Colon (tissue), 2 donors: ENCODE measurements around the gene BICD1.
"Not testable (repeated sequence)": the region's sequence is repeated elsewhere in the genome, so short reads cannot be mapped to it uniquely, and the experiment has no call there.

ENCODE experiments used
- FAIRE-seq: peaks from 2 replicates; lab custom pipeline; 2012; peaks lifted over from hg19 to GRCh38; lab: Jason Lieb, UNC
- donor health status: control.
- donor health status: control.

BICD1 gene

DNA sequence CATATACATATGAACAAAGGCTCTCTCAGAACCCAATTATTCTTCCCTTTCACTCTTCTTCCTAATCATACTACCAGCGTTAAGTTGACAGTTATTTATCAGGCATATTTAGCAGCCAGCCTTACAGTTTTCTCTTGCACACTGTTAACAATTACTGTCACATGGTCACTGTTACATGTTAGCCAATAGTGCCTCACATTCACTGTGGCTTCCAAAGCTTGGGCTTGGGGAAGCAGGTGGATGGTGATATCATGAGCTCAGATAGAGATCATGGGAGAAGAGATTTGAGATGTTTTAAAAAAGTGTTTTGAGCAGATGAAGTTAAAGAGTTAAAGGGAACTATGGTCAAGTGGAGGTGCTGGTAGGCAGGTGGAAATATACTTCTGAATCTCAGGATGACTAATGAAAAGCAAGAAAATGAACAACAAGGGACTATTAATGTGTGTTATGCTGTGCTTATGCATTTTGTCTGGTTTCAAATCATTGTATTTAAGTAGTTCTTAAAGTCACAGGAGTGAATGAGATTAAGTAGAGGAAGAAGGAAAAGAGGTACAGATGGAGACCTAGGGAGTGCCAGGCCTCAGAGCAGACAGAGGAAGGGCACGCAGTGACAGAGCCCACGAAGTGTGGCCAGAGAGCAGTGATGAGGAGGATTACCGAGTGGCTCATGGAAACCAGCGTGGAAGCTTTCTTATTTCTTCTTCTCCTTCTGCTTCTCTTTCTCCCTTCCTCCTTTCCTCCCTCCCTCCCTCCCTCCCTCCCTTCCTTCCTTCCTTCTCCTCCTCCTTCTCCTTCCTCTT lies 39.6 kb downstream of the BICD1 start:
- no peak for FAIRE-seq

DNA sequence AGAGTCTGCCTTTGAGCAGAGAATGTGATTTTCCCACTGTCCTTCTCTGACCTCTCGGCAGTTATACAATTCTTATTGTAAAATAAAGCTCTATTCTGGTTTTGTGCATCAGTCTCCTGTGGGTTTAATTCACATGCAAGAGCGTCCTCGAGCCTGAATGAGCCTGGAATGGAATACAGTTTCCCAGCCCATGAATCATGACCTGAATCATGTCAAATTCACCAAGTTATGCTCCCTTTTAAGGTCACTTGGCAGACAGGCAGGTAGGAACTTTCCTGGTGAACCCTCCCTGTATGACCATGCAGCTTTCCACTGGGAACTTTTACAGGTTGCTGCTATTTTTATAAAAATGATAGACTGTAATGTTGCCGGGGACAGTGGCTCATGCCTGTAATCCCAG lies 41.7 kb downstream of the BICD1 start:
- no peak for FAIRE-seq

DNA sequence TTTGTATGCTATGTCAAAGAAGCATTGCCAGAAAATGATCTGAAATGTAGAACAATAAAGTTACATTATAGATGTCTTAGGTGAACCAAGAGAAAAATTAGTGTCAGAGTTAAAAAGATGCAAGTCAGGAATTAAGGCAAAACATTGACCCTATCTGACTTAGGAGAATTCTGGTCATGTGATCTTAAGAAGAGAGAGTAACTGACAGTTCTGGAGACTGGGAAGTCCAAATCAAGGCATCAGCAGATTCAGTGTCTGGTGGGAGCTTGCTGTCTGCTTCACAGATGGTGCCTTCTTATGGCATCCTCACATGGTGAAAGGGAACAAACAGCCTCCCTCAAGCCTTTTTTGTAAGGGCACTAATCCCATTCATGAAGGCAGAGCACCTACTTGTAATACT lies 42.8 kb downstream of the BICD1 start:
- no peak for FAIRE-seq

DNA sequence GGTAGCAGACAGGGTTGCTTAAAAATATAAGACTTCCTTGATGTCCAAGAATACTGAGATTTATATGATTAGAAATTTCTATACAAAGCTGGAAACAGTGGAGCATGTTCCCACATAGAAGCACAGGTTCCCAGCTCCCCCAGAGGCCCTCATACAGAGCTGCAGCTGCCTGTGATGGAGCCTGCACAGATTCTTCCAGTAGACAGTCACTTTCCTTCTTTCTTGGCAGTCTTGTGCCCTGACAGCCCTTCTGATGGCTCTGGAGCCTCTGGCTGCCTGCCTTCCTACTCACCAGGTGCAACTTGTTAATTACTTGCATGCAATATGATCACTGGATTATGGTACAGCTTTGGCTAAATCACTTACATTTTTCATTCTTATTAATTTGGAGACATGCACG lies 44.4 kb downstream of the BICD1 start:
- no peak for FAIRE-seq

DNA sequence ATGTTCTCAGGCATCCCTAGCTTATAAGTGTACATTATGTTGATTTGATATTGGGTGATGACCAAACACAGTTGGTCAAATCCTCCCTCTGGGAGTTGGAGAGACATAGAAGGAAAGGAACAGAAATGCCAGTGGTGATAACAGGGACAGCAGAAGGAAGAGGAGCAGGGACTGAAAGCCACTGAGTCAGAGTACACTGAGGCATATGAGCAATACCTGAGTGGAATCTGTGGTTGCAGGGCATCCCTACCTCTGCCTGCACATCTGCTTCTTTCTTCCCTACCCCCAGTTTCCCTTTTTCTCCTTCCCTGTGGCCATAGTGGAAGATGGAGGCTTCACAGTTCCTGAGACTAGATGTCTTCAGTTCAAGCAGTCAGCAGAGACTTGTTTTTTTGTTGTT lies 44.9 kb downstream of the BICD1 start:
- FAIRE-seq = no peak

DNA sequence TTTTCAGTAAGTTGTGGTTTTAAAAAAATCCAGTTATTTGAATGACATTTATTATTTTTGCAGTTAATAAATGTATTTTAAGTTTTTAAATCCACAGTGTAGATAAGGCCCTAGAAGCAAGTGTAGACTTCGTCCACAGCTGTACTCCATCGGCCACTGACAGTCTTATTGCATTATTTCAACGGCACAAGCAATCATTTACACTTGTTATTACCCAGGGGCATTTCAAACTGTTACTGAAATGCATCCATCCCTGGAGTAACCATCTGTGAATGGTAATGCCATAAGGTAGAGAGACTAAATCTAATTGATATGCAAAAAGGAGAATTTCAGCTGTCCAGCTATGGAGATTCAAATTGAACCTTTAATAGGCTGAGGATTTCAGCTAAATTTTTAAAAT lies 48.4 kb downstream of the BICD1 start:
- no peak for FAIRE-seq

DNA sequence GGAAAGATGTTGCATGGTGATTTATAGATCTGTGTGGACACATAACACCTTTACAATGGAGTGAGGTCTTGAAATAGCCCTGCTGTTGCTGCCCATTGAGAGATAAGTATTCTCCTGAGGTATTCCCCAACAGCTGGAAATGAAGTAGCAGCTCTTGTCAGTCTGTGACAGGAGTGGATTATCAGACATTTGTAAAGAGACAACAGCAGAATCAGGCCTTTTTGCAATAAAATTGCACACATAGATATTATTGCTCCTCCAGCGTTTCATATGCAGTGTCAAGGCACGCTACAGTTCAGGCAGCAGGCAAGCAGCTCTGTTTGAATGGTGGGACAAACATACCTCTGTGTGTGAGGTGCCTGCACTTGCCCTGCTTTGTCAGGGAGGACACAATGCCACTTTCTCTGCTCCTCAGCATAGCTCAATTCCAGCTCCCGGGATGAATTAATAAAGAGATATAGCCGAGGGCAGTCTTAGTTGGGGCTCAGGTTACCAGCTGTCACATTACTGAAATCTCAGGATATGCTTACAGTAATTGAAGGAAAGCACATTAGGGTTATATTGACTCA lies 49.4 kb downstream of the BICD1 start:
- no peak for FAIRE-seq

DNA sequence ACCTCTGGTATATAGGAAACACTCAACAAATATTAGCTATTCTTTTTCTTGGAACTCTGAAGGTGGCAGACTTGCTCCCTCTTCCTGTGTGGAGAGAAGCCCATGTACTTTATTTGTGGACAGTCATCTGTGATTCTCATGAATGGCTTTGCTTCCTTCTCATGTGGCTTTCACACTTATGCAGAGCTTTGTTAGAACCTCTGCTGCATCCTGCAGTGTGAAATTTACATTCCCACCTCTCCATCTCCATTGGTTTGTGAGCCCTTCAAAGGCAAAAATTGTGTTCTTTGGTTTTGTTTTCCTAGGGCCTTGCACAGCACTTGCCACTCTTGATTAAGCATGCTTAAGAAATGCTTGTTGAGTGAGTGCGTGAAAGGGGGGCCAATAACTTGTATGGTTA lies 51.9 kb downstream of the BICD1 start:
- no peak for FAIRE-seq

DNA sequence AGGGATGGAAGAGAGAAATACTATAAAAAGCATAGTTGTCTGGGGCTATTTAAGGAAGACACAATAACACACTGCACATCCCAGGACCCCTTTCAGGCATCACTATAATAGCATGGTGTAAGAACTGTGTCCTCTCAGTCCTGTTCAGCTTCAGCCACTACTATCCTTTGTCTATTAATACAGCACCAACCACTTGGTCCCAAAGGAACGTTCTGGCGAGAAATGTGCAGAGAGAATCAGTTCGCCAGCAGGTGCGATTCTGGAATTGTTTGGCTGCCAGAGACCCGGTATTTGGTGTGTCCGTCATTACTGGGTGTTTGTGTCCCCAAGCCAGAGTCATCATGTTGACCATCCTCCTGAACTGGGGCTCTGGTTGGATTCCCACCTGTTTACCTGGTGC lies 52.7 kb downstream of the BICD1 start:
- FAIRE-seq = no peak

DNA sequence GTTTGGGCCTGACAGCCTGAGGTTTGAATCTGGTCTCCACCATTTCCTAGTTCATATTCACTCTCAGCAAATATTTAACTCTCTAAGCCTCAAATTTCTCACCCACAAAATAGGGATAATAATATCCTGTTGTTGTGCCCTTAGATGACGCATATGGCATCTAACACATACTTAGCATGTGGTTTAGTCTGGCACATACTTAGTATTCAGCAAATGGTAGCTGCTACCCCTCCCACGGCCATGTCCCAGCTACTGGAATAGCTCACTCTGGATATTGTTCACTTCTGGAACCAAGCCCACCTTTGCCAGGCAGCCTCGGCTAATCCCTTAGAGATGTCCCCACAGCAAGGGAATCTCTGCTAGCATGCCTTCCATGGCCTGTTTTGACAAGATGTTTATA lies 53.3 kb downstream of the BICD1 start:
- FAIRE-seq = no peak

DNA sequence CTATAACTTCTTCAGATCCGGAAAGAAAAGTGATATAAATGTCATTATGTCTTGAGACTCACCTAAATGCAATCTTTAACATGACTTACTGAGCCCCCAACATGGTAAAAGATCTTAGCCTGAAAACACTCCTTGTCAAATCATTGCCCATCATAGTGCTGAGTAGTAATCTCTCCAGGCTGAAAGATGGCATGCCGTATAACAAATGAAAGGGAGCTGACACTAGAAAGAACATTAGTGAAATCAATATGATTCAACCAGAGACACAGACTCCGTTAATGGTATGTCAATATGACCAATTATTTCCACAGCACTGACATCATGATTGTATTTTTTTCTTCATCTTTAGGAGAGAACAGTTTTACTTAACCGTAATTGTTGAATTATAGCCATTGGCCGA lies 54.4 kb downstream of the BICD1 start:
- no peak for FAIRE-seq

DNA sequence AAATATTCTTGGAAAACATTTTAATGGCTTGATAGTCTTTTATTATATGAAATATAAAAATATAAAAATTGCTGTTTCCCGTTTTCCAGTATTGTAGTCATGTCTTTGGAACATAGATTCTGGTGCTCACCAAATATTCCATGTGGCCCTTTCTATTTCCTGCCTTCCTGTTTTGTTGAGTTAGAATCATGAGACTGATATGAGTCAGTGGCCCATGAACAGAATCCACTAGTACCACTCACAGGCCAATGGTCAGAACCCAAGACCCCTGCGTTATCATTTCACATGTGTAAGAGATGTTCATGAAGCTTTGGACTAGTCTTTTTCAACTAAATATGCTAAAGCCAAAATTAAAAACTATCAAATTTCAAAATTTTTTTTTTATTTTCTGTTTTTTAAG lies 56.9 kb downstream of the BICD1 start:
- FAIRE-seq = no peak

DNA sequence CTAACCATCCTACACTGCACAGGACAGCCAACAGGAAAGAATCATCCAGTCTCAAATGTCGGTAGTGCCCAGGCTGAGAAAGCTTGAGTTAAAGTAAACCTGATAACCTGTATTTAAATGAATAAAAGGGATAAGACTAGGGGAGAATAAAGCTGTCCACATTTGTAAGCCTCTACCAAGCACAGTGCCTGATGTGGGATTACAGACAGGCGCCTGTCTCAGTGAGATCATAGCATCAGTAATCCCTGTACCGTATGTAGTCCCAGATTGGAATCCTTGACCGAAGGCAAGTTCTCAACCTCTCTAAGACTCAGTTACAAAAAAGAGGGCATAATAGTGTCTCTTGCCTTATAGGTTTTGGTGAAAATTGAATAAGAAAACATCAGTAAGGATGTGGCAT lies 59.9 kb downstream of the BICD1 start:
- no peak for FAIRE-seq

DNA sequence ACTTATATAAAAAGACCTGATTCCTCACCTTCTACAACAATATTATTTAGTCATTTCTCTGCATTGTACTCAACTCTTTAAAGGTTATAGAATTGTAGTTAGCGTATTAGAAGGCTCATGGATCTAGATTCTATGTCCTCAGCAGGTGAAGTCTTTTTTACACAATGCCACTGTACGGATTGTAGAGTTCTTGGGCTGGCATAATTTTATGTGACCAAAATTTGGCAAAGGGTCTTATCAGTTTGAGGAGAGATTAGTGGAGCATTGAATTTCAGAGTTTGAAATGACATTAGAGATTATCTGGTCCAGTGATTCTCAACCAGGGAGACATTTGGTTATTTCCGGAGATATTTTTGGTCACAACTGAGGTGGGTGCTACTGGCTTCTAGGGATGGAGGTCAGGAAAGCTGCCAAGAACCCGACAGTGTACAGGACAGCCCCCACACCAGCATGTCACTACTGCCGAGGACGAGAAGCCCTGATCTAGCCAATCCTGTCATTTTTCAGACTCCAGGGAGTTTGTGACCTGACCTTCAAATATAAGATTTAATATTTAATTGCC lies 63.9 kb downstream of the BICD1 start:
- no peak for FAIRE-seq

DNA sequence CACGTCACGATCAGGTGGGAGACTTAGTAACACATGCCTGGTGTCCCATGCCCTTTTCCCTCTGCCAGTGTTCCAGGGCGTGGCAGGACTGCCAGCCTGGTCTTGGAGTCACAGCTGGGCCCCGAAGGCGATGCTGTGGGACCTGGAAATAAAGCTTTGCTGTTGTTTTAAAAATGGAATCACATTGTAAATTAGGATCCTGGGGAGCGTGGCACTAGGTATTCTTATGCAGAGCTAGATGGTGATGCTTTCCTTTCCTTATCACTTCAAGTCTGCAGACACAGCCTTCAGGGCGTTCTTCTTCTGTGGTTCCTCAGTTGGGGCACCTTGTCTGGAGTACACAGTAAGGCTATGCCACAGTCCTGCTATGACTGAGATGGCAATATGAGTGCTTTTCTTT lies 64.6 kb downstream of the BICD1 start:
- no peak for FAIRE-seq

DNA sequence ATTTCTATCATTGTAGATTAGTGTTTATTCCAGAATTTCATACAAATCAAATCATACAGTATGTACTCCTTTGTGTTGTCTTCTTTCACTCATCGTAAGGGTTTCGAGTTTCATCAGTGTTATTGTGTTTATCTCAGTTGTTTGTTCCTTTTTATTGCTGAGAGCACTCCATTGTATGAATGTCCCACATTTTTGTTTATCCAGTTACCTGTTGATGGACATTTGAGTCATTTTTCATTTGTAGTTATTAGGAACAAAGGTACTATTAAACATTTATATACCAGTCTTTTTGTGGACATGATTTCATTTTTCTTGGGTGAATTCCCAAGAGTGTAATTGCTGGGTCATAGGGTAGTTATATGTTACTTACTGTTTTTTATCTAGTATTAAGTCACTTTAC lies 70.0 kb downstream of the BICD1 start:
- no peak for FAIRE-seq

DNA sequence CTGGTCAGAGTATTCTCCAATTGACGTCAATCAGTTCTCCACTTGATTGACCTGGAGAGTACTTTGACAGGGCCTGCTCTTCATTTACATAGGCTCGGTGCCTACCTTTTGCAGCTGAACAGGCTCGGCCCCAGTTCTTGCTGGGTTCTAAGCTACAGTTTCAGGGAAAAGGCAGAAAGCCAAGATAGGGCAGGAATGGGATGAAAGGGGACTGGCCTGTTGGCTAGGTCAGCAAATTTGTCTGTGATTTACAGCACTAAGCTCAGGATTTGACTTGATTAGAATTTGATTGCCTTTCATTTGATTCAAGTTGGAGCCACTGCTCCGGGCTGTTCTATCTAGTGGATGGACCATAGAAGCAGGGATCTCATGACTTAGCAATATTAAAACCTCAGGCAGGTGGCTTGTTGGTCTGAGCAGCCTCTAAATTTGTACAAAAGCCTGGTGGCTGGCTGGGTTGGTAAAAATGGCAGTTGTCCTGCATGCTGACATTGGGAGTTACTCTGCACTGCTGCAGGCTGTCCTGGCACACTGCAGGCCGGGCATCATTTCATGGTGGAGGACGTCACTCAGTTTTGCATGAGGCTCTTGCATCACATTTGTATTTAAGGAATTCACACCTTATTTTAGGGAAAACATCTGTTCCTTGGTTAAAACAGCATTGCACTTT lies 71.8 kb downstream of the BICD1 start:
- FAIRE-seq = no peak

DNA sequence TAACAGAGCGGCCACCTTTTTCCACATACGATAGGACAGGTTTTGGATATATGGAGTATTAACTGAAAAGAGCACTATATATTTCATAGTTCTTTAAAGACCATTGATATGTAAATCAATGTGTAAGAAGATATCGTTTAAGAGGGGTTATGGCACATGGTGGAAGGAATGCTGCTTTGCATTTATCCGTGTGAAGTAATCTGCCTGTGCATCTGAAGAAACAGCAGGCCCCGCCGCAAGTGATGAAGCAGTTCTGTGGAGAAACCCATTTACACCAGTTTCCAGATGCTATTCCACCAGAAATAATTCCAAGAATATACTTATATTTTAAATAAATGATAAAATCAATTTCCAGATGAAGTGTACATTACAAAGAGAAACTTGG lies 72.4 kb downstream of the BICD1 start:
- FAIRE-seq = no peak

DNA sequence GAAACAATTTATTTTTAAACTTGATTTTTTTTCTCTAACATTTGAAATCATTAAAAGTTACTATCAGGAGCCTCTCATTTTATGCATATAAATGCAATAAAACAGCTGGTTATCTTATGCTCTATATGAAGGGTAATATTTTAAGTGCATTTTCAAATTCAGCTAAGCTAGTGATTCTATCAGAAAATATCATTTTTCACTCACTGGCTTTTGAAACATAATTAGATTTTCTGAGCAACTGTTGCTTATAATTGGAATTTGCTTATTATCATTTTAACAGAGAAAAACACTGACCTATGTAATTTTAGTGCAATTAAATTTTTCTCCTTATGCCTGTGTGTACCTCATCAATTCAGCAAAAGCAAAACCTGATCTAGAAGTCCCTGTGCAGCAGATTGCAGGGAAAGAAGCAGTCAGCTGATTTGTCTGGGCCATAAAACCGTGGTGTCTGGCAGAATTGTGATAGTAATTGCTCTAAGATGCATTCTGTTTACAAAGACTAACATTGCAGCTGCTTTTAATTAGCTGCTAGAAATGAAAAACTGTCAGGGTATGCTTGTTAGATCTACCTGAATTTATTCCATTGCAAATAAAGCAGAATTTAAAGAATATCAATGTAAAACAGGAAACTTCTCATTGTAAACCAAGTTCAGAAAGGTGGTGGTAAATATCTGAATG lies 75.0 kb downstream of the BICD1 start:
- FAIRE-seq = no peak

DNA sequence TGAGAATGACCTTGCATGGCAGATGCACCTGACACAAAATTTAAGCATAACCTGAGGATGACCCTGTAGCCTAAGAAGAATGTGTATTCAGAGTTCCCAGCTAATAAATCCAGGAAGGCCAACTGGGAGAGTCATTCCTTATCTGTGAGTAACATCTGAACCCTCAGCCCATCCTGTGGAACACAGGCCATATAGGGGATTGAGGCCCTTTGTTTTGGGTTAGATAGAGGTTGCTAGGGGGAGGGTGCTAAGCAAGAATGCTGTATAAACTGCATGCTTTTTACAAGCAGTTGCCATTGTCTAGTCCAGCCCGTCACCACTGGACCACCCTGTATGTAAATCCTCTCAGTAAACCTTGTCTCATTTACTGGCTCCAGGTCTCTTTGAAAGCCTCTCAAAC lies 77.0 kb downstream of the BICD1 start:
- no peak for FAIRE-seq

DNA sequence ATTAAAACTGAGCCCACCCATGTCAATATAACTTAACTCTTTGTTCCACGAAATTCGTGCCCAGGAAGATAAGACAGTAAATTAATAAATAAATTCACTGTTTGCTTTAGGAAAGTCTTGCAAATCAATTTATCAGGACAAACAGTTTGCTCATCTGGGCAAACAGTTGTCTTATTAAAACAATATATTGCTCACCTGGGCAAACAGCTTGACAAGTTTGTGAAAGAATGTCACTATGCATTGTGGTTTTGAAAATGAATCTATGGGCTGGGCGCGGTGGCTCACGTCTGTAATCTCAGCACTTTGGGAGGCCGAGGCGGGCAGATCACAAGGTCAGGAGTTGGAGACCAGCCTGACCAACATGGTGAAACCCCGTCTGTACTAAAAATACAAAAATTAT lies 80.5 kb downstream of the BICD1 start:
- not testable (repeated sequence) for FAIRE-seq

DNA sequence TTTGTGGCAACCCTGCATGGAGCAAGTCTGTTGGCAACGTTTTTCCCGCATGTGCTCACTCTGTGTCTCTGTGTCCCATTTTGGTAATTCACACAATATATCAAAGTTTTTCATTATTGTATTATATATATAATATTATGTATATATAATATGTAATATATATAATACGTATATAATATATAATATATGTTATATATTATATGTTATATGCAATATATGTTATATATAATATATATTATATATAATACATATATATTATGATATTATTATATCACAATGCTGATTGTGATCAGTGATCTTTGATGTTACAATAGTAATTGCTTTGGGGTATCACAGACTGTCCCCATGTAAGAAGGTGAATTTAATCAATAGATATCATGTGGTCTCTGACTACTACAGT lies 84.8 kb downstream of the BICD1 start:
- peak; percentile 21 for FAIRE-seq
